A673 (cell line): ENCODE data around the gene MRPL33.

Experiments
- EZH2 ChIP-seq: fragments of 200-600 bp; sonication (generic); IDR thresholded peaks from 2 replicates; pipeline ENCODE4 v1.6.1; 2017; ENCODE audit warnings: borderline replicate concordance, low read depth, mild to moderate bottlenecking, mixed read lengths, antibody characterized with exemption, low read length; ENCODE audit not compliant: poor library complexity, severe bottlenecking
- TF ChIP-seq, protein P1 (sequence below): fragments of 300-800, 200-600 bp; sonication (generic); conservative IDR thresholded peaks from 2 replicates; pipeline ENCODE4 v1.5.1; 2017; ENCODE audit warnings: low read depth, mild to moderate bottlenecking, antibody characterized with exemption, low read length, moderate library complexity, mixed read lengths

- TF ChIP-seq, protein P1, sequence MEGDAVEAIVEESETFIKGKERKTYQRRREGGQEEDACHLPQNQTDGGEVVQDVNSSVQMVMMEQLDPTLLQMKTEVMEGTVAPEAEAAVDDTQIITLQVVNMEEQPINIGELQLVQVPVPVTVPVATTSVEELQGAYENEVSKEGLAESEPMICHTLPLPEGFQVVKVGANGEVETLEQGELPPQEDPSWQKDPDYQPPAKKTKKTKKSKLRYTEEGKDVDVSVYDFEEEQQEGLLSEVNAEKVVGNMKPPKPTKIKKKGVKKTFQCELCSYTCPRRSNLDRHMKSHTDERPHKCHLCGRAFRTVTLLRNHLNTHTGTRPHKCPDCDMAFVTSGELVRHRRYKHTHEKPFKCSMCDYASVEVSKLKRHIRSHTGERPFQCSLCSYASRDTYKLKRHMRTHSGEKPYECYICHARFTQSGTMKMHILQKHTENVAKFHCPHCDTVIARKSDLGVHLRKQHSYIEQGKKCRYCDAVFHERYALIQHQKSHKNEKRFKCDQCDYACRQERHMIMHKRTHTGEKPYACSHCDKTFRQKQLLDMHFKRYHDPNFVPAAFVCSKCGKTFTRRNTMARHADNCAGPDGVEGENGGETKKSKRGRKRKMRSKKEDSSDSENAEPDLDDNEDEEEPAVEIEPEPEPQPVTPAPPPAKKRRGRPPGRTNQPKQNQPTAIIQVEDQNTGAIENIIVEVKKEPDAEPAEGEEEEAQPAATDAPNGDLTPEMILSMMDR, result no peak
- TF ChIP-seq EZH2, result no peak
Observed at GRCh38 chr2:27746325-27746724, 25.2 kb upstream of the MRPL33 start.
